CD4-positive, alpha-beta memory T cell (primary cell): Measurements from ENCODE around the gene CDKAL1. TPM values are rescaled to one million over a fixed set of nuclear protein-coding genes. Genes with fewer than 3 reads are reported as not detected.

ENCODE experiments used
- CTCF ChIA-PET: fragments of 350-600 bp; sonication (Branson Sonifier 250); formaldehyde crosslinking; loops from one replicate; lab custom pipeline; 2021; ENCODE audit warnings: inconsistent platforms; ENCODE audit not compliant: partially characterized antibody; lab: Charles Lee
- POLR2A ChIA-PET: fragments of 350-600 bp; sonication (Branson Sonifier 250); formaldehyde crosslinking; loops from one replicate; lab custom pipeline; 2021; ENCODE audit not compliant: partially characterized antibody; lab: Charles Lee
- DNase-seq, 5 donors: peaks; one replicate each; pipeline versions ENCODE4 v3.0.0 to v3.0.0-alpha.2; 2020 to 2022; ENCODE audit warnings: mixed read lengths in 1 of 5
- H3K27ac ChIP-seq: one replicate; pipeline ENCODE4 v1.7.0; 2013; ENCODE audit warnings: low read depth, low read length
- H3K27me3 ChIP-seq: 2 replicates; pipeline ENCODE4 v1.7.0; 2013; ENCODE audit warnings: mild to moderate bottlenecking, low read length, moderate library complexity; ENCODE audit not compliant: insufficient read depth
- H3K36me3 ChIP-seq: 2 replicates; pipeline ENCODE4 v1.7.0; 2013; ENCODE audit warnings: mild to moderate bottlenecking, low read length, moderate library complexity; ENCODE audit not compliant: insufficient read depth
- H3K4me1 ChIP-seq: 2 replicates; pipeline ENCODE4 v1.7.0; 2013; ENCODE audit warnings: mild to moderate bottlenecking, low read length, moderate library complexity; ENCODE audit not compliant: insufficient read depth
- H3K4me3 ChIP-seq, 2 donors: one replicate each; pipeline ENCODE4 v1.7.0; 2013; ENCODE audit warnings: low read length in 2 of 2, mild to moderate bottlenecking in 1 of 2
- H3K9me3 ChIP-seq, 2 donors: one replicate each; pipeline ENCODE4 v1.7.0; 2013; ENCODE audit warnings: low read length in 2 of 2, control low read depth in 1 of 2; ENCODE audit not compliant: control insufficient read depth in 1 of 2
- H3K27ac Mint-ChIP-seq, 7 donors: one replicate each; pipeline ENCODE4 v1.8.0; 2020 to 2021; ENCODE audit warnings: mixed read lengths in 7 of 7, mild to moderate bottlenecking in 6 of 7, inconsistent platforms in 3 of 7, moderate library complexity in 3 of 7
- H3K27me3 Mint-ChIP-seq, 2 donors: one replicate each; pipeline ENCODE4 v1.8.0; 2020 to 2021; ENCODE audit warnings: mixed read lengths in 2 of 2
- H3K36me3 Mint-ChIP-seq, 2 donors: one replicate each; pipeline ENCODE4 v1.8.0; 2020 to 2021; ENCODE audit warnings: mixed read lengths in 2 of 2, inconsistent platforms in 1 of 2, mild to moderate bottlenecking in 1 of 2
- H3K4me1 Mint-ChIP-seq, 4 donors: one replicate each; pipeline ENCODE4 v1.8.0; 2020 to 2021; ENCODE audit warnings: mixed read lengths in 4 of 4, mild to moderate bottlenecking in 1 of 4
- H3K4me3 Mint-ChIP-seq, 8 donors: one replicate each; pipeline ENCODE4 v1.8.0; 2020 to 2021; ENCODE audit warnings: mixed read lengths in 8 of 8, mild to moderate bottlenecking in 7 of 8, moderate library complexity in 6 of 8, inconsistent platforms in 3 of 8
- H3K9me3 Mint-ChIP-seq, 8 donors: one replicate each; pipeline ENCODE4 v1.8.0; 2020 to 2021; ENCODE audit warnings: mixed read lengths in 8 of 8, mild to moderate bottlenecking in 5 of 8, inconsistent platforms in 3 of 8, moderate library complexity in 1 of 8
- intact Hi-C: fragments of 100-400 bp; cut with micrococcal nuclease; formaldehyde crosslinking; loops from one replicate; pipeline ENCODE4 v1.15.1; 2023
- polyA plus RNA-seq, 2 donors: library from polyadenylated mRNA; unstranded; fragments of 300-500 nt; fragmentation: Illumina TruSeq; gene quantifications; one replicate each; pipeline ENCODE4 v1.2.3, GENCODE V29; 2021
- total RNA-seq, 2 experiments: library from RNA; stranded (reverse); gene quantifications; one replicate each; pipeline ENCODE4 v1.2.3, GENCODE V29; 2021

Gene CDKAL1
- total and polyA plus RNA-seq, 4 experiments from 2014 or later: 22.3 to 41.8 (median 26.8) TPM

GRCh38 chr6:20711518-20711917 is 177.3 kb downstream of the CDKAL1 start:
- H3K4me3 Mint-ChIP-seq: no peak overlapping the region
- H3K27me3 Mint-ChIP-seq: no peaks in the 10 kb centered on the region
- H3K36me3 Mint-ChIP-seq: peaks cover 0 to 6% of the 10 kb centered on the region in 2 donors
- DNase-seq: no peak
- no peaks in the 10 kb centered on the region for H3K9me3 Mint-ChIP-seq
- no peak overlapping the region for H3K27ac ChIP-seq
- H3K4me3 ChIP-seq: no peak overlapping the region
- peak overlapping the region in 1 of 7 donors; percentile 43 for H3K27ac Mint-ChIP-seq
- no peaks in the 10 kb centered on the region for H3K36me3 ChIP-seq
- CTCF ChIA-PET: no interaction called here
- no peaks in the 10 kb centered on the region for H3K9me3 ChIP-seq
- H3K4me1 Mint-ChIP-seq: peaks cover 14 to 35% (median 23%) of the 10 kb centered on the region in 4 donors
- intact Hi-C loops: no loop called here
- H3K4me1 ChIP-seq: no peaks in the 10 kb centered on the region
- H3K27me3 ChIP-seq: no peaks in the 10 kb centered on the region
- POLR2A ChIA-PET: no interaction called here

DNA sequence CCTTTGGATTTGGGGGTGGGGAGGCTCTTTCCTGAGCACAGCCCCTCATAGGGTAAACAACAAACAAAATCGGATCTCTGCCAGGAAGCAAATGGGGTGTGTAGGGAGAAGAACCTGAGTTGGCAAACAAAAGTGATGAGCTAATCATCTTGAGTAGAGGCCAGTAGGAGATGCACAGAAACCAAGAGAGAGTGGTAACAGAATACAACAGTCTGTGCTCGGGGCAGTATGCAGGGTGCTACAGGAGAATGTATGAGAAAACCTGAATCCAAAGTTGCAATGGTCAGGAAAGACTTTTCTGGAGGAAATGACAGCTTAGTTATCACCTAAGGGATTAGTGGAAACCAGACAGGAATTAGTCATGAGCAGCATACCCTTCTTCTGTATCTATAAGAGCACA is 177.8 kb downstream of the CDKAL1 start:
- peak overlapping the region in 1 of 7 donors; percentile 43 for H3K27ac Mint-ChIP-seq
- Histone ChIP-seq H3K27ac (no peak overlapping the region), H3K9me3 (no peaks in the 10 kb centered on the region), H3K36me3 (no peaks in the 10 kb centered on the region), H3K4me3 (no peak overlapping the region), H3K27me3 (no peaks in the 10 kb centered on the region), H3K4me1 (no peaks in the 10 kb centered on the region)
- H3K9me3 Mint-ChIP-seq: no peaks in the 10 kb centered on the region
- intact Hi-C loops: no loop called here
- peaks cover 12 to 30% (median 19%) of the 10 kb centered on the region in 4 donors for H3K4me1 Mint-ChIP-seq
- no peak overlapping the region for H3K4me3 Mint-ChIP-seq
- H3K27me3 Mint-ChIP-seq: no peaks in the 10 kb centered on the region
- no peak for DNase-seq
- H3K36me3 Mint-ChIP-seq: peaks cover 0 to 6% of the 10 kb centered on the region in 2 donors
- CTCF ChIA-PET: no interaction called here
- POLR2A ChIA-PET: no interaction called here

DNA sequence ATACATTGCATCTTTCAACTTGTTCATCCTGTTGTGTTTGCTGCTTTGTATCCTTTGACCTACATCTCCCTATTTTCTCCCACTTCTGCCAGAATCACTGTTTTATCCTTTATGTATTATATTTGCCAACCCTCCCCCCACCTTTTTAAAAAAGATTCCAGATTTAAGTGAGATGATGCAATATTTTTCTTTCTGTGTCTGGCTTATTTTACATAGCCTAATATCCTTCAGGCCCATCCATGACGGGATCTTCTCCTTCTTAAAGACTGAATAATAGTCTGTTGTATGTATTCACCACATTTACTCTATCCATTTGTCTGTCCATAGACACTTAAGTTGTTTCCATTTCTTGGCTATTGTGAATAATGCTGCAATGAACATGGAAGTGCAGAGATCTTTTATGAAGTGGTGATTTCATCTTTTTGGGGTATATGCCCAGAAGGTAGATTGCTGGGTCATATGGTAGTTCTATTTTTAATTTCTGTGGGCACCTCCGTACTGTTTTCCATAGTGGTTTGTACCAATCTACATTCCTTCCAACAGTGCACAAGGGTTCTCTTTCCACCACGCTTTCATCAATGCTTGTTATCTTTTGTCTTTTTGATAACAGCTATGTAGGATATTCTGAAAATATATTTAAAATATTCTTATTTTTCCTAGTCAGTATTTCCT is 181.0 kb downstream of the CDKAL1 start:
- Mint-ChIP-seq H3K36me3 (peaks cover 0 to 8% of the 10 kb centered on the region in 2 donors), H3K9me3 (no peaks in the 10 kb centered on the region), H3K4me3 (no peak overlapping the region), H3K4me1 (peaks cover 4 to 25% (median 11%) of the 10 kb centered on the region in 4 donors), H3K27me3 (no peaks in the 10 kb centered on the region), H3K27ac (no peak overlapping the region)
- ChIA-PET POLR2A (no interaction called here), CTCF (no interaction called here)
- H3K9me3 ChIP-seq: no peaks in the 10 kb centered on the region
- H3K4me3 ChIP-seq: no peak overlapping the region
- DNase-seq: no peak
- H3K27ac ChIP-seq: no peak overlapping the region
- H3K27me3 ChIP-seq: no peaks in the 10 kb centered on the region
- intact Hi-C loops: no loop called here
- no peaks in the 10 kb centered on the region for H3K4me1 ChIP-seq
- H3K36me3 ChIP-seq: no peaks in the 10 kb centered on the region

DNA sequence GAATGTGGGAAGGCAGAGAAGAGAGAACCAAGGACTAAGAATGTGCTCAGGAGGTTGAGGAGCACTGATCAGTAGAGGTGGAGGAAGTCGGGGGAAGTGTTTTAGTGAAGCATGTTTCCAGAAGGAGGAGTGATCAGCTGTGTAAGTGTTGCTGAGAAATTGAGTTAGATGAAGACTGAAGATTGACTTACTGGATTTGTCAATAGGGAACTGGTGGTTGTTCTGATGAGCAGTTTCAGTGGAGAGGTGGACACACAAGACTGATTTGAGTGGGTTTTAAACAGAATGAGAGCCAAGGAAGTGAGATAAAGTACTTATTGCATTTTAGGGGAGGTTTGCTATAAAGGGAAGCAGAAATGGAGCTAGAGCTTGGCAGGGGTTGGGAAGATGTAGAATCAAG is 182.6 kb downstream of the CDKAL1 start:
- Mint-ChIP-seq H3K27me3 (no peaks in the 10 kb centered on the region), H3K9me3 (peaks cover 0 to 2% (median 0%) of the 10 kb centered on the region in 8 donors), H3K27ac (no peak overlapping the region), H3K36me3 (peaks cover 0 to 9% of the 10 kb centered on the region in 2 donors), H3K4me3 (no peak overlapping the region), H3K4me1 (peaks cover 5 to 17% (median 12%) of the 10 kb centered on the region in 4 donors)
- ChIA-PET POLR2A (no interaction called here), CTCF (no interaction called here)
- Histone ChIP-seq H3K27me3 (no peaks in the 10 kb centered on the region), H3K4me1 (no peaks in the 10 kb centered on the region), H3K9me3 (no peaks in the 10 kb centered on the region), H3K27ac (no peak overlapping the region), H3K4me3 (no peak overlapping the region), H3K36me3 (no peaks in the 10 kb centered on the region)
- DNase-seq: no peak
- intact Hi-C loops: no loop called here

- Mint-ChIP-seq H3K9me3 (peaks cover 0 to 2% (median 0%) of the 10 kb centered on the region in 8 donors), H3K27me3 (no peaks in the 10 kb centered on the region), H3K27ac (no peak overlapping the region), H3K4me1 (peaks cover 3 to 21% (median 10%) of the 10 kb centered on the region in 4 donors), H3K36me3 (peaks cover 6 to 14% of the 10 kb centered on the region in 2 donors), H3K4me3 (no peak overlapping the region)
- Histone ChIP-seq H3K4me3 (no peak overlapping the region), H3K4me1 (no peaks in the 10 kb centered on the region), H3K9me3 (no peaks in the 10 kb centered on the region), H3K27ac (no peak overlapping the region), H3K36me3 (no peaks in the 10 kb centered on the region), H3K27me3 (no peaks in the 10 kb centered on the region)
- ChIA-PET POLR2A (no interaction called here), CTCF (no interaction called here)
- DNase-seq: no peak
- intact Hi-C loops: no loop called here
These were observed 183.5 kb downstream of the CDKAL1 start for GRCh38 chr6:20717743-20718142.

DNA sequence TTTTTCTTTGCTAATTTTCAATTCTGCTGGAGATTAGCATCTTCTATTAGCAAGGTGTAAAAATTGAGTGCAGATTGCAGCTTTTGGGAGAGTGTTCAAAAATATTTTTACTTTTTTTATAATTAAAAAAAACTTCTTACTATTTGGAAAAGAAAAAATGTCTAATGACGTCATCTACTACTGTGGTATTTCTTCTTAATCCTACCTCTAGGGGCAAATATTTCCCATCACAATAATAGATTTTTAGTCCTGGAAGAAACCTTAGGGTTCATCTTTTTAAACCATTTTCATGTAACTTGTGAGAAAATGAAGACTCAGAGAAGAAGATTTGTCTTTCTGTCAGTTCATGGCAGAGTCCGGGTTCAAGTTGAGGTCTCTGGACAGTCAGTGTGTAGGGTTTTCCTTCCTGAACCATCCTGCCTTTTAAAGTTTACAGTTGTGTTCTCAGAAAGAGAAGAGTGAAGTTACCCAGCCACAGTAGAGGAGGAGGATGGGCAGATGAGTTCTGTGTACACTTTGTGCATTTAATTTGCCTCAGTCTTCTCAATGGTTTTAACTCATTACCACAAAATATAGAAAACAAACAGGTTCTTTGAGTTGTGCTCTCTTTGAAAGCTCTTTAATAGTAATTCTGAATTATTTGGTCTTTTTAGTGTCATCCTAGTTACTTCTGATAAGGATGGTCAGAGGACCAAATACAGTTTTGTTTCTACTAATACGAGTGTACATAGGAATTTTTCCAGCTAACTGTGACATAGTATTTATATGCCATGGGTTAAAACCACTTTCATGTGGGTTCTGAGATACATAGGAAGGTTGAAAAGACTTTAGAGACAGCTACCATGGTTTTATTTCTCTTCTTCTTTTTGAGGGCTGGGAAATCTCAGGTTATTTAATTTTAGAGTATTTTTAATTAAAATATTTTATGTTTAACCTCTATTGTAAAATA is 184.7 kb downstream of the CDKAL1 start:
- Histone ChIP-seq H3K9me3 (no peaks in the 10 kb centered on the region), H3K27me3 (no peaks in the 10 kb centered on the region), H3K27ac (no peak overlapping the region), H3K36me3 (no peaks in the 10 kb centered on the region), H3K4me3 (no peak overlapping the region), H3K4me1 (no peaks in the 10 kb centered on the region)
- H3K27ac Mint-ChIP-seq: peak overlapping the region in 1 of 7 donors; percentile 63
- ChIA-PET CTCF (no interaction called here), POLR2A (no interaction called here)
- H3K9me3 Mint-ChIP-seq: peaks cover 0 to 4% (median 0%) of the 10 kb centered on the region in 8 donors
- H3K27me3 Mint-ChIP-seq: no peaks in the 10 kb centered on the region
- peaks cover 6 to 24% (median 10%) of the 10 kb centered on the region in 4 donors for H3K4me1 Mint-ChIP-seq
- H3K4me3 Mint-ChIP-seq: no peak overlapping the region
- no peak for DNase-seq
- H3K36me3 Mint-ChIP-seq: peaks cover 9 to 24% of the 10 kb centered on the region in 2 donors
- intact Hi-C loops: no loop called here

- intact Hi-C loops: no loop called here
- H3K27me3 ChIP-seq: no peaks in the 10 kb centered on the region
- no peak overlapping the region for H3K27ac Mint-ChIP-seq
- no peaks in the 10 kb centered on the region for H3K36me3 ChIP-seq
- H3K27ac ChIP-seq: no peak overlapping the region
- ChIA-PET POLR2A (no interaction called here), CTCF (no interaction called here)
- H3K9me3 Mint-ChIP-seq: peaks cover 0 to 4% (median 0%) of the 10 kb centered on the region in 8 donors
- no peaks in the 10 kb centered on the region for H3K9me3 ChIP-seq
- no peaks in the 10 kb centered on the region for H3K27me3 Mint-ChIP-seq
- H3K4me3 ChIP-seq: no peak overlapping the region
- peaks cover 6 to 24% (median 10%) of the 10 kb centered on the region in 4 donors for H3K4me1 Mint-ChIP-seq
- peaks cover 9 to 28% of the 10 kb centered on the region in 2 donors for H3K36me3 Mint-ChIP-seq
- H3K4me3 Mint-ChIP-seq: no peak overlapping the region
- H3K4me1 ChIP-seq: no peaks in the 10 kb centered on the region
- no peak for DNase-seq
These were observed 185.7 kb downstream of the CDKAL1 start for GRCh38 chr6:20719980-20720379.
